Measurements from ENCODE around the gene SBNO2.

The SBNO2 gene

GRCh38 chr19:1089891-1090290 is 84.2 kb downstream of the SBNO2 start:
- H3K4me3 ChIP-seq (ENCODE audit: insufficient read depth, low read depth, low read length): no peak overlapping the region
- no peaks in the 10 kb centered on the region for H3K9me3 ChIP-seq (ENCODE audit: control insufficient read depth, low read length)
- H3K27me3 ChIP-seq (ENCODE audit: control insufficient read depth, insufficient read depth, low read length, poor library complexity, severe bottlenecking): no peaks in the 10 kb centered on the region
- 93% methylated on average over 22 of the region's 22 CpGs for WGBS, 2 experiments
- H3K36me3 ChIP-seq (ENCODE audit: control insufficient read depth, insufficient read depth, low read length): peaks cover 25% of the 10 kb centered on the region
- H3K4me1 ChIP-seq (ENCODE audit: control insufficient read depth, insufficient read depth, low read length): peaks cover 8% of the 10 kb centered on the region
- no peak overlapping the region for H3K27ac ChIP-seq (ENCODE audit: insufficient read depth, low read depth, low read length, poor library complexity, severe bottlenecking)

GRCh38 chr19:1089126-1089771 is 84.8 kb downstream of the SBNO2 start:
- H3K9me3 ChIP-seq (ENCODE audit: control insufficient read depth, low read length): no peaks in the 10 kb centered on the region
- 96% methylated on average over 32 of the region's 32 CpGs for WGBS, 2 experiments
- H3K4me3 ChIP-seq (ENCODE audit: insufficient read depth, low read depth, low read length): no peak overlapping the region
- peaks cover 6% of the 10 kb centered on the region for H3K4me1 ChIP-seq (ENCODE audit: control insufficient read depth, insufficient read depth, low read length)
- H3K27ac ChIP-seq (ENCODE audit: insufficient read depth, low read depth, low read length, poor library complexity, severe bottlenecking): no peak overlapping the region
- peaks cover 25% of the 10 kb centered on the region for H3K36me3 ChIP-seq (ENCODE audit: control insufficient read depth, insufficient read depth, low read length)
- H3K27me3 ChIP-seq (ENCODE audit: control insufficient read depth, insufficient read depth, low read length, poor library complexity, severe bottlenecking): no peaks in the 10 kb centered on the region

GRCh38 chr19:1088416-1089010 is 85.6 kb downstream of the SBNO2 start:
- no peaks in the 10 kb centered on the region for H3K9me3 ChIP-seq (ENCODE audit: control insufficient read depth, low read length)
- no peaks in the 10 kb centered on the region for H3K4me1 ChIP-seq (ENCODE audit: control insufficient read depth, insufficient read depth, low read length)
- H3K36me3 ChIP-seq (ENCODE audit: control insufficient read depth, insufficient read depth, low read length): peaks cover 25% of the 10 kb centered on the region
- no peak overlapping the region for H3K4me3 ChIP-seq (ENCODE audit: insufficient read depth, low read depth, low read length)
- 95 to 96% methylated on average over 27 of the region's 27 CpGs for WGBS, 2 experiments
- no peaks in the 10 kb centered on the region for H3K27me3 ChIP-seq (ENCODE audit: control insufficient read depth, insufficient read depth, low read length, poor library complexity, severe bottlenecking)
- no peak overlapping the region for H3K27ac ChIP-seq (ENCODE audit: insufficient read depth, low read depth, low read length, poor library complexity, severe bottlenecking)

- 89% methylated on average over 27 of the region's 27 CpGs for WGBS, 2 experiments
- no peak overlapping the region for H3K27ac ChIP-seq (ENCODE audit: insufficient read depth, low read depth, low read length, poor library complexity, severe bottlenecking)
- no peaks in the 10 kb centered on the region for H3K9me3 ChIP-seq (ENCODE audit: control insufficient read depth, low read length)
- peaks cover 19% of the 10 kb centered on the region for H3K36me3 ChIP-seq (ENCODE audit: control insufficient read depth, insufficient read depth, low read length)
- H3K27me3 ChIP-seq (ENCODE audit: control insufficient read depth, insufficient read depth, low read length, poor library complexity, severe bottlenecking): no peaks in the 10 kb centered on the region
- H3K4me1 ChIP-seq (ENCODE audit: control insufficient read depth, insufficient read depth, low read length): no peaks in the 10 kb centered on the region
- H3K4me3 ChIP-seq (ENCODE audit: insufficient read depth, low read depth, low read length): no peak overlapping the region
These were observed 86.2 kb downstream of the SBNO2 start for GRCh38 chr19:1087813-1088415.

- Histone ChIP-seq H3K9me3 (ENCODE audit: control insufficient read depth, low read length) (no peaks in the 10 kb centered on the region), H3K4me1 (ENCODE audit: control insufficient read depth, insufficient read depth, low read length) (peaks cover 1% of the 10 kb centered on the region), H3K4me3 (ENCODE audit: insufficient read depth, low read depth, low read length) (no peak overlapping the region), H3K27ac (ENCODE audit: insufficient read depth, low read depth, low read length, poor library complexity, severe bottlenecking) (no peak overlapping the region), H3K36me3 (ENCODE audit: control insufficient read depth, insufficient read depth, low read length) (peaks cover 12% of the 10 kb centered on the region), H3K27me3 (ENCODE audit: control insufficient read depth, insufficient read depth, low read length, poor library complexity, severe bottlenecking) (no peaks in the 10 kb centered on the region)
- WGBS, 2 experiments: 88 to 90% methylated on average over 21 of the region's 21 CpGs
These were observed 87.5 kb downstream of the SBNO2 start for GRCh38 chr19:1086613-1087012.

- Histone ChIP-seq H3K27me3 (ENCODE audit: control insufficient read depth, insufficient read depth, low read length, poor library complexity, severe bottlenecking) (no peaks in the 10 kb centered on the region), H3K36me3 (ENCODE audit: control insufficient read depth, insufficient read depth, low read length) (peaks cover 9% of the 10 kb centered on the region), H3K27ac (ENCODE audit: insufficient read depth, low read depth, low read length, poor library complexity, severe bottlenecking) (no peak overlapping the region), H3K4me1 (ENCODE audit: control insufficient read depth, insufficient read depth, low read length) (peaks cover 3% of the 10 kb centered on the region), H3K4me3 (ENCODE audit: insufficient read depth, low read depth, low read length) (no peak overlapping the region), H3K9me3 (ENCODE audit: control insufficient read depth, low read length) (no peaks in the 10 kb centered on the region)
- 90 to 91% methylated on average over 38 of the region's 38 CpGs for WGBS, 2 experiments
These were observed 88.2 kb downstream of the SBNO2 start for GRCh38 chr19:1085676-1086442.

GRCh38 chr19:1085053-1085658 is 88.9 kb downstream of the SBNO2 start:
- no peak overlapping the region for H3K27ac ChIP-seq (ENCODE audit: insufficient read depth, low read depth, low read length, poor library complexity, severe bottlenecking)
- WGBS, 2 experiments: 83 to 84% methylated on average over 8 of the region's 8 CpGs
- no peak overlapping the region for H3K4me3 ChIP-seq (ENCODE audit: insufficient read depth, low read depth, low read length)
- no peaks in the 10 kb centered on the region for H3K9me3 ChIP-seq (ENCODE audit: control insufficient read depth, low read length)
- no peaks in the 10 kb centered on the region for H3K27me3 ChIP-seq (ENCODE audit: control insufficient read depth, insufficient read depth, low read length, poor library complexity, severe bottlenecking)
- H3K36me3 ChIP-seq (ENCODE audit: control insufficient read depth, insufficient read depth, low read length): peaks cover 14% of the 10 kb centered on the region
- H3K4me1 ChIP-seq (ENCODE audit: control insufficient read depth, insufficient read depth, low read length): peaks cover 3% of the 10 kb centered on the region

GRCh38 chr19:1084024-1084868 is 89.8 kb downstream of the SBNO2 start:
- Histone ChIP-seq H3K27me3 (ENCODE audit: control insufficient read depth, insufficient read depth, low read length, poor library complexity, severe bottlenecking) (no peaks in the 10 kb centered on the region), H3K4me3 (ENCODE audit: insufficient read depth, low read depth, low read length) (no peak overlapping the region), H3K9me3 (ENCODE audit: control insufficient read depth, low read length) (no peaks in the 10 kb centered on the region), H3K4me1 (ENCODE audit: control insufficient read depth, insufficient read depth, low read length) (peaks cover 3% of the 10 kb centered on the region), H3K27ac (ENCODE audit: insufficient read depth, low read depth, low read length, poor library complexity, severe bottlenecking) (no peak overlapping the region), H3K36me3 (ENCODE audit: control insufficient read depth, insufficient read depth, low read length) (peaks cover 13% of the 10 kb centered on the region)
- 96 to 97% methylated on average over 43 of the region's 43 CpGs for WGBS, 2 experiments

GRCh38 chr19:1082928-1083816 is 90.9 kb downstream of the SBNO2 start:
- Histone ChIP-seq H3K27ac (ENCODE audit: insufficient read depth, low read depth, low read length, poor library complexity, severe bottlenecking) (no peak overlapping the region), H3K36me3 (ENCODE audit: control insufficient read depth, insufficient read depth, low read length) (peaks cover 8% of the 10 kb centered on the region), H3K4me1 (ENCODE audit: control insufficient read depth, insufficient read depth, low read length) (peaks cover 3% of the 10 kb centered on the region), H3K27me3 (ENCODE audit: control insufficient read depth, insufficient read depth, low read length, poor library complexity, severe bottlenecking) (no peaks in the 10 kb centered on the region), H3K4me3 (ENCODE audit: insufficient read depth, low read depth, low read length) (no peak overlapping the region), H3K9me3 (ENCODE audit: control insufficient read depth, low read length) (no peaks in the 10 kb centered on the region)
- WGBS, 2 experiments: 94% methylated on average over 59 of the region's 59 CpGs
